Naive thymus-derived CD8-positive, alpha-beta T cell (primary cell): ENCODE results near the gene MINK1. TPM values are rescaled to one million over a fixed set of nuclear protein-coding genes. Genes with fewer than 3 reads are reported as not detected.
A peak's percentile ranks its signal among the peaks of the same experiment; 100 is the strongest.
"Not testable (repeated sequence)": the region's sequence is repeated elsewhere in the genome, so short reads cannot be mapped to it uniquely, and the experiment has no call there.

Experiments used
- ATAC-seq, 2 donors: fragments of 150-1000 bp; cut with Tn5 transposase in 1 of 2; sonication (Bioruptor Pico), chemical (Tn5 transposase) in 1 of 2; 1 replicate in 1 of 2; 2 replicates in 1 of 2; pipeline ENCODE4 v1.10.0; 2021; ENCODE audit warnings: mild to moderate bottlenecking in 2 of 2, moderate library complexity in 2 of 2
- POLR2A ChIA-PET: fragments of 350-600 bp; sonication (Branson Sonifier 250); formaldehyde crosslinking; loops from one replicate; lab custom pipeline; 2021; ENCODE audit warnings: antibody characterized with exemption; lab: Charles Lee
- DNase-seq, 10 donors: peaks; one replicate each; pipeline versions ENCODE4 v3.0.0 to v3.0.0-alpha.2; 2020 to 2022
- H3K27ac Mint-ChIP-seq, 10 donors: one replicate each; pipeline ENCODE4 v1.8.0; 2020 to 2022; ENCODE audit warnings: mild to moderate bottlenecking in 10 of 10, mixed read lengths in 10 of 10, moderate library complexity in 4 of 10, inconsistent platforms in 1 of 10
- H3K27me3 Mint-ChIP-seq, 5 donors: one replicate each; pipeline ENCODE4 v1.8.0; 2021 to 2022; ENCODE audit warnings: mixed read lengths in 5 of 5
- H3K36me3 Mint-ChIP-seq, 3 donors: one replicate each; pipeline ENCODE4 v1.8.0; 2020 to 2022; ENCODE audit warnings: mixed read lengths in 3 of 3, mild to moderate bottlenecking in 2 of 3, inconsistent platforms in 1 of 3
- H3K4me1 Mint-ChIP-seq, 4 donors: one replicate each; pipeline ENCODE4 v1.8.0; 2021 to 2022; ENCODE audit warnings: mixed read lengths in 4 of 4
- H3K4me3 Mint-ChIP-seq, 10 donors: one replicate each; pipeline ENCODE4 v1.8.0; 2020 to 2022; ENCODE audit warnings: mild to moderate bottlenecking in 10 of 10, mixed read lengths in 10 of 10, moderate library complexity in 6 of 10, inconsistent platforms in 1 of 10
- H3K9me3 Mint-ChIP-seq, 9 donors: one replicate each; pipeline ENCODE4 v1.8.0; 2020 to 2022; ENCODE audit warnings: mixed read lengths in 9 of 9, mild to moderate bottlenecking in 3 of 9, inconsistent platforms in 1 of 9, moderate library complexity in 1 of 9
- polyA plus RNA-seq, 3 donors: library from polyadenylated mRNA; unstranded; fragments of 300-500 nt; fragmentation: Illumina TruSeq; gene quantifications; one replicate each; pipeline ENCODE4 v1.2.3, GENCODE V29; 2021
- total RNA-seq, 8 experiments: library from RNA in 2 of 8; stranded (reverse) in 2 of 8; gene quantifications; one replicate each; pipeline ENCODE4 v1.2.3 and lab custom pipeline; 2021 to 2026

MINK1 gene
- total and polyA plus RNA-seq, 5 experiments from 2014 or later: 4.1 to 117 (median 12.9) TPM

- POLR2A ChIA-PET: no interaction called here
- peak overlapping the region in 1 of 10 donors; percentile 24 for H3K27ac Mint-ChIP-seq
- ATAC-seq (no peak), DNase-seq (no peak)
- no peaks in the 10 kb centered on the region for H3K9me3 Mint-ChIP-seq
- no peaks in the 10 kb centered on the region for H3K27me3 Mint-ChIP-seq
- no peak overlapping the region for H3K4me3 Mint-ChIP-seq
- H3K4me1 Mint-ChIP-seq: peaks cover 2 to 9% (median 6%) of the 10 kb centered on the region in 4 donors
- H3K36me3 Mint-ChIP-seq: peaks cover 4 to 17% (median 9%) of the 10 kb centered on the region in 3 donors
These were observed 29.6 kb downstream of the MINK1 start for GRCh38 chr17:4862720-4863119.

GRCh38 chr17:4863321-4863720 is 30.2 kb downstream of the MINK1 start:
- no peaks in the 10 kb centered on the region for H3K9me3 Mint-ChIP-seq
- no peaks in the 10 kb centered on the region for H3K27me3 Mint-ChIP-seq
- POLR2A ChIA-PET: no interaction called here
- H3K4me1 Mint-ChIP-seq: peaks cover 0 to 10% (median 7%) of the 10 kb centered on the region in 4 donors
- H3K4me3 Mint-ChIP-seq: no peak overlapping the region
- DNase-seq (no peak), ATAC-seq (no peak)
- peaks cover 4 to 17% (median 9%) of the 10 kb centered on the region in 3 donors for H3K36me3 Mint-ChIP-seq
- H3K27ac Mint-ChIP-seq: no peak overlapping the region

GRCh38 chr17:4867535-4867934 is 34.4 kb downstream of the MINK1 start:
- H3K9me3 Mint-ChIP-seq, H3K4me3 Mint-ChIP-seq, H3K27ac Mint-ChIP-seq, ATAC-seq, H3K27me3 Mint-ChIP-seq, H3K4me1 Mint-ChIP-seq, DNase-seq, POLR2A ChIA-PET: not testable (repeated sequence)
- peaks cover 0 to 20% (median 0%) of the 10 kb centered on the region in 3 donors for H3K36me3 Mint-ChIP-seq

- POLR2A ChIA-PET, H3K9me3 Mint-ChIP-seq, DNase-seq, H3K4me3 Mint-ChIP-seq, ATAC-seq, H3K27ac Mint-ChIP-seq, H3K27me3 Mint-ChIP-seq: not testable (repeated sequence)
- H3K4me1 Mint-ChIP-seq: peaks cover 0 to 15% (median 10%) of the 10 kb centered on the region in 4 donors
- H3K36me3 Mint-ChIP-seq: peaks cover 0 to 25% (median 0%) of the 10 kb centered on the region in 3 donors
These were observed 36.2 kb downstream of the MINK1 start for GRCh38 chr17:4869058-4869998.

GRCh38 chr17:4870855-4871254 is 37.7 kb downstream of the MINK1 start:
- no peaks in the 10 kb centered on the region for H3K9me3 Mint-ChIP-seq
- H3K36me3 Mint-ChIP-seq: peaks cover 0 to 24% (median 0%) of the 10 kb centered on the region in 3 donors
- POLR2A ChIA-PET: no interaction called here
- H3K27ac Mint-ChIP-seq: no peak overlapping the region
- no peaks in the 10 kb centered on the region for H3K27me3 Mint-ChIP-seq
- no peak overlapping the region for H3K4me3 Mint-ChIP-seq
- no peak for DNase-seq
- peaks cover 0 to 15% (median 10%) of the 10 kb centered on the region in 4 donors for H3K4me1 Mint-ChIP-seq
- no peak for ATAC-seq

- no peak overlapping the region for H3K27ac Mint-ChIP-seq
- POLR2A ChIA-PET: no interaction called here
- peaks cover 0 to 28% (median 0%) of the 10 kb centered on the region in 3 donors for H3K36me3 Mint-ChIP-seq
These were observed 39.6 kb downstream of the MINK1 start for GRCh38 chr17:4872786-4873185.

GRCh38 chr17:4877089-4877488 is 43.9 kb downstream of the MINK1 start:
- Mint-ChIP-seq H3K36me3 (peaks cover 0 to 34% (median 7%) of the 10 kb centered on the region in 3 donors), H3K27me3 (no peaks in the 10 kb centered on the region), H3K27ac (peak overlapping the region in 1 of 10 donors; percentile 3), H3K4me1 (peaks cover 1 to 9% (median 7%) of the 10 kb centered on the region in 4 donors), H3K9me3 (no peaks in the 10 kb centered on the region), H3K4me3 (no peak overlapping the region)
- ATAC-seq (no peak), DNase-seq (no peak)
- POLR2A ChIA-PET: interaction anchor here (0.8 kb wide), 1 partner anchor 185 kb away, joined by 5 read pairs; no protein-coding TSS in a partner anchor

More at GRCh38 chr17:4872786-4873185, 39.6 kb downstream of the MINK1 start:
- DNase-seq (no peak), ATAC-seq (no peak)
- H3K9me3 Mint-ChIP-seq: no peaks in the 10 kb centered on the region
- H3K4me1 Mint-ChIP-seq: peaks cover 0 to 15% (median 11%) of the 10 kb centered on the region in 4 donors
- H3K4me3 Mint-ChIP-seq: no peak overlapping the region
- H3K27me3 Mint-ChIP-seq: no peaks in the 10 kb centered on the region

GRCh38 chr17:4879601-4880000 is 46.5 kb downstream of the MINK1 start:
- H3K4me1 Mint-ChIP-seq: peaks cover 0 to 4% (median 1%) of the 10 kb centered on the region in 4 donors
- no peaks in the 10 kb centered on the region for H3K9me3 Mint-ChIP-seq
- peak overlapping the region in 1 of 10 donors; percentile 24 for H3K27ac Mint-ChIP-seq
- no peak overlapping the region for H3K4me3 Mint-ChIP-seq
- H3K36me3 Mint-ChIP-seq: peaks cover 0 to 34% (median 7%) of the 10 kb centered on the region in 3 donors
- ATAC-seq (no peak), DNase-seq (no peak)
- POLR2A ChIA-PET: no interaction called here
- H3K27me3 Mint-ChIP-seq: no peaks in the 10 kb centered on the region

GRCh38 chr17:4880857-4881256 is 47.7 kb downstream of the MINK1 start:
- ATAC-seq: no peak

GRCh38 chr17:4881761-4882555 is 48.8 kb downstream of the MINK1 start:
- Mint-ChIP-seq H3K9me3 (no peaks in the 10 kb centered on the region), H3K27me3 (no peaks in the 10 kb centered on the region), H3K36me3 (peaks cover 0 to 47% (median 14%) of the 10 kb centered on the region in 3 donors), H3K4me3 (no peak overlapping the region), H3K27ac (peak overlapping the region in 2 of 10 donors; percentile 15 to 56), H3K4me1 (peaks cover 0 to 2% (median 1%) of the 10 kb centered on the region in 4 donors)
- POLR2A ChIA-PET: interaction anchor here (1.0 kb wide), 1 partner anchor 150 kb away, joined by 4 read pairs; the partner anchor contains the start of gene MED11
- ATAC-seq (peak; percentile 94 to 99), DNase-seq (peak; percentile 47 to 81 (median 65))

More at GRCh38 chr17:4880857-4881256, 47.7 kb downstream of the MINK1 start:
- Mint-ChIP-seq H3K4me3 (no peak overlapping the region), H3K9me3 (no peaks in the 10 kb centered on the region), H3K27ac (peak overlapping the region in 1 of 10 donors; percentile 67), H3K36me3 (peaks cover 0 to 45% (median 14%) of the 10 kb centered on the region in 3 donors), H3K27me3 (no peaks in the 10 kb centered on the region), H3K4me1 (peaks cover 0 to 4% (median 1%) of the 10 kb centered on the region in 4 donors)
- POLR2A ChIA-PET: interaction anchor here (0.7 to 1.3 kb wide), 4 partner anchors 25 to 177 kb away, joined by 3 to 5 read pairs (median 4); partner anchors contain the start of genes ARRB2 and MED11
- DNase-seq: no peak

GRCh38 chr17:4884489-4884888 is 51.3 kb downstream of the MINK1 start:
- ATAC-seq (no peak), DNase-seq (no peak)
- H3K4me1 Mint-ChIP-seq: peaks cover 0 to 3% (median 1%) of the 10 kb centered on the region in 4 donors
- POLR2A ChIA-PET: interaction anchor here (1.0 kb wide), 1 partner anchor 84 kb away, joined by 3 read pairs; no protein-coding TSS in a partner anchor
- peak overlapping the region in 2 of 10 donors; percentile 31 to 72 for H3K27ac Mint-ChIP-seq
- no peaks in the 10 kb centered on the region for H3K9me3 Mint-ChIP-seq
- peaks cover 0 to 56% (median 19%) of the 10 kb centered on the region in 3 donors for H3K36me3 Mint-ChIP-seq
- no peak overlapping the region for H3K4me3 Mint-ChIP-seq
- no peaks in the 10 kb centered on the region for H3K27me3 Mint-ChIP-seq

- no peak for DNase-seq
- H3K4me1 Mint-ChIP-seq: peaks cover 0 to 2% (median under 1%) of the 10 kb centered on the region in 4 donors
- H3K27ac Mint-ChIP-seq: peak overlapping the region in 2 of 10 donors; percentile 2 to 33
- ATAC-seq: no peak
- H3K9me3 Mint-ChIP-seq: no peaks in the 10 kb centered on the region
- POLR2A ChIA-PET: interaction anchor here (1.1 kb wide), 1 partner anchor 177 kb away, joined by 4 read pairs; the partner anchor contains the start of gene ARRB2
- no peak overlapping the region for H3K4me3 Mint-ChIP-seq
- peaks cover 0 to 60% (median 15%) of the 10 kb centered on the region in 3 donors for H3K36me3 Mint-ChIP-seq
- no peaks in the 10 kb centered on the region for H3K27me3 Mint-ChIP-seq
These were observed 53.7 kb downstream of the MINK1 start for GRCh38 chr17:4886830-4887229.
